Transverse colon (tissue), 4 donors: Measurements from ENCODE around the gene CHST15.

Source experiments
- CTCF ChIP-seq, 5 experiments: fragments of 200-600 bp in 3 of 5; fragments of 450-650 bp in 2 of 5; sonication (generic) in 3 of 5; IDR thresholded peaks; 1 replicate in 2 of 5; 2 replicates in 3 of 5; pipeline ENCODE4 v1.5.1; 2016 to 2017; ENCODE audit warnings: antibody characterized with exemption in 5 of 5, inconsistent platforms in 3 of 5, mild to moderate bottlenecking in 2 of 5, moderate library complexity in 1 of 5
- EP300 ChIP-seq: sonication (generic); formaldehyde crosslinking; IDR thresholded peaks from one replicate; pipeline ENCODE4 v1.6.1; 2017; ENCODE audit warnings: antibody characterized with exemption, low read depth
- POLR2A ChIP-seq: fragments of 450-650 bp; IDR thresholded peaks from one replicate; pipeline ENCODE4 v1.6.1; 2016; ENCODE audit warnings: antibody characterized with exemption, mild to moderate bottlenecking, moderate library complexity
- POLR2AphosphoS5 ChIP-seq, 3 donors: sonication (generic); formaldehyde crosslinking; IDR thresholded peaks; one replicate each; pipeline ENCODE4 v1.6.1; 2016; ENCODE audit warnings: antibody characterized with exemption in 3 of 3

- TF ChIP-seq EP300, result no peak
- TF ChIP-seq CTCF (IDR thresholded peaks at IDR 0.05), result no peak
- TF ChIP-seq POLR2A, result no peak
- TF ChIP-seq POLR2AphosphoS5 (IDR thresholded peaks at IDR 0.05), result no peak
These were observed 28.7 kb downstream of the CHST15 start for GRCh38 chr10:124064676-124065075.
